Lower leg skin (tissue), 4 donors: ENCODE measurements around the gene NDUFAF4. TPM values are rescaled to one million over a fixed set of nuclear protein-coding genes. Genes with fewer than 3 reads are reported as not detected.
A peak's percentile ranks its signal among the peaks of the same experiment; 100 is the strongest.

Source experiments
- DNase-seq, 2 donors: peaks; one replicate each; pipeline ENCODE4 v3.0.0-alpha.2; 2019; ENCODE audit warnings: low spot score in 2 of 2
- H3K4me3 ChIP-seq: fragments of 200-600 bp; sonication (generic); 2 replicates; pipeline ENCODE4 v1.5.1; 2017; ENCODE audit warnings: mild to moderate bottlenecking, low read depth; ENCODE audit not compliant: poor library complexity, severe bottlenecking
- POLR2A ChIP-seq, 2 donors: fragments of 450-650 bp; IDR thresholded peaks; one replicate each; pipeline ENCODE4 v1.6.1; 2016 to 2017; ENCODE audit warnings: antibody characterized with exemption in 2 of 2, mild to moderate bottlenecking in 1 of 2, moderate library complexity in 1 of 2
- WGBS, 2 donors: methylation state at CpG; one replicate each; pipeline ENCODE4 v1.1.5; 2018; 5-methylcytosine and 5-hydroxymethylcytosine counted together
- intact Hi-C: fragments of 100-400 bp; cut with DNase I; formaldehyde crosslinking; loops from one replicate; pipeline ENCODE4 v1.15.0; 2023; ENCODE audit warnings: low total_unique reads
- total RNA-seq, 4 donors: library from RNA; depleted of rRNA; stranded (reverse); fragments of >200 nt; gene quantifications; one replicate each; pipeline ENCODE4 v1.1.0, GENCODE V29; 2016
- TF ChIP-seq, protein P1 (sequence below), 3 donors: fragments of 450-650 bp; IDR thresholded peaks; one replicate each; pipeline ENCODE4 v1.5.1; 2016; ENCODE audit warnings: antibody characterized with exemption in 3 of 3, mild to moderate bottlenecking in 3 of 3, moderate library complexity in 2 of 3

NDUFAF4 gene
- total RNA-seq, 4 donors from 2014 or later = 6.7 to 19.6 (median 16.4) TPM

DNA sequence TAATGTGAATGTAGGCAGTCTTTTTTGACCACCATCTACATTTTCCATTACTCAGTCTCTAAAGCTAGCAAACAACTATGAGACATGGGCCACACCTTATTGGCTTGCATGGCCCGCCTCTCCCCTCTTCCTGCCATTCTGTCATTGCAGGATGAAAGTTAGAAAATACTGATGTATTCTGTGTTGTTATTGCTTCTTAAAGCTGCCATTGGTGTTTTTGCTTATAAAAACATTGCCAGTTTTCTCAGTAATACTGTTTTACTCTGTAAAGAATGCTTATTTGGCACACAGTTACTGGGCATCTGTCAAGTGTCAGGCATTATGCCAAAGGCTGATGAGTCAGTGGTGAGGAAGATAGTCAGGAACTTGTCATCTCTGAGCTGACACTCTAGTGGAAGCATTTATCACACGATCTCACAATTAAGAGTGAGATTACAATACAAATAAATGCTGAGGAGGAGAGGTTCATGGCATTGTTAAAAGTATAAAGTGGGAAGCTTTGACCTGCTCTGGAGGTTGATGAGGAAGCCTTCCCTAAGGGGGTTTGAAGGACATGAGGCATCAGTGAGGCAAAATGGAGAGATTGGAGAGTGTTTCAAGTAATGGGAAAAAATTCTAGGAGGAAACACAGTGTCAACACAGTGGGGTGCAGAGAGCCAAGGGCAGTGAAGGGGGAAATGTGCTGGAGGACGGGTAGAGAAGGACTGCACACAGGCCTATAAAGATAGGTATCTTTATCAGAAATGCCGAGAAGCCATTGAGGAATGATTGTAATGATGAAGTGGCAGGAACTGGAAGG is 41.5 kb upstream of the NDUFAF4 start:
- peak in 1 of 2 donors; percentile 31 for DNase-seq
- WGBS, 2 donors = 41 to 48% methylated on average over 4 of the region's 4 CpGs
- TF ChIP-seq, protein P1, sequence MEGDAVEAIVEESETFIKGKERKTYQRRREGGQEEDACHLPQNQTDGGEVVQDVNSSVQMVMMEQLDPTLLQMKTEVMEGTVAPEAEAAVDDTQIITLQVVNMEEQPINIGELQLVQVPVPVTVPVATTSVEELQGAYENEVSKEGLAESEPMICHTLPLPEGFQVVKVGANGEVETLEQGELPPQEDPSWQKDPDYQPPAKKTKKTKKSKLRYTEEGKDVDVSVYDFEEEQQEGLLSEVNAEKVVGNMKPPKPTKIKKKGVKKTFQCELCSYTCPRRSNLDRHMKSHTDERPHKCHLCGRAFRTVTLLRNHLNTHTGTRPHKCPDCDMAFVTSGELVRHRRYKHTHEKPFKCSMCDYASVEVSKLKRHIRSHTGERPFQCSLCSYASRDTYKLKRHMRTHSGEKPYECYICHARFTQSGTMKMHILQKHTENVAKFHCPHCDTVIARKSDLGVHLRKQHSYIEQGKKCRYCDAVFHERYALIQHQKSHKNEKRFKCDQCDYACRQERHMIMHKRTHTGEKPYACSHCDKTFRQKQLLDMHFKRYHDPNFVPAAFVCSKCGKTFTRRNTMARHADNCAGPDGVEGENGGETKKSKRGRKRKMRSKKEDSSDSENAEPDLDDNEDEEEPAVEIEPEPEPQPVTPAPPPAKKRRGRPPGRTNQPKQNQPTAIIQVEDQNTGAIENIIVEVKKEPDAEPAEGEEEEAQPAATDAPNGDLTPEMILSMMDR (IDR thresholded peaks at IDR 0.05) = no peak
- no peak for TF ChIP-seq POLR2A (IDR thresholded peaks at IDR 0.05)
- intact Hi-C loops = no loop called here
- no peak overlapping the region for H3K4me3 ChIP-seq

DNA sequence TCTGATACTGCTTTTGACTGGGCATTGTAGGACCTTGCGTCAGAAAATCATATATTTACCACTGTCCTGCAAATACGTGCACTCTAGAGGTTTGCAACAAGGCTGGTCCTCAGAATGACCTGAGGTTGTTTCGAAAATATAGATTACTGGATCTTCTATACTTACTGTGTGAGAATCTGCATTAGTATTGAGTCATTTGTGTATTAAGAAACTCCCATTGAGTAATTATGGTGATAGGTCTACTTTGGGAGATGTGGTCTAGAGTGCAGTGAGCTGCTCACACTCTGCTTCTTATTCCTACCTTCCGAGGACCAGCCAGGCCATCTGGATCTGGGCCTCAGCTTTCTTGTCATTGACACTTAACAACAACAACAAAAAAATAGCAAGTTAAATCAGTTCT is 36.4 kb upstream of the NDUFAF4 start:
- intact Hi-C loops = no loop called here
- no peak for TF ChIP-seq POLR2A (IDR thresholded peaks at IDR 0.05)
- TF ChIP-seq, protein P1 (IDR thresholded peaks at IDR 0.05) = no peak
- WGBS, 2 donors = 91 to 94% methylated on average over 4 of the region's 4 CpGs
- no peak overlapping the region for H3K4me3 ChIP-seq
- no peak for DNase-seq

DNA sequence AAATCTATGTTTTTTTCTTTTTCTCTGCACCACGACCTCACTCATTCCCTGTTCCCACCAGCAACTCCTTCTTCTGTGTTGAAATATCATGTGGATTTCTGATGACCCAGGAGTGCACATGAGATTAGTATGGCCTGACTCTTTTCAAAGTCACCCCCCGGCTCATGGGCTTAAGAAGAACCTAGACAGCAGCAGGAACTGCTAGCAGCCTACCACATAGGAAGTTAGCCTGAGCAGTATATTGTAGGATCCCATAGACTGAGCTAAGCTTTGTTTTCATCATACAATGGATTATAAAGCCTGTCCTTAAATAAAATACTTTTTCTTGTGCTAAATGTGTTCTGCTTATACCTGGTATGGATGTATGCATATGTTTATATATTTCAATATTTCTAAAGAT is 33.5 kb upstream of the NDUFAF4 start:
- H3K4me3 ChIP-seq = no peak overlapping the region
- intact Hi-C loops = no loop called here
- 78 to 84% methylated on average over 2 of the region's 2 CpGs for WGBS, 2 donors
- no peak for DNase-seq
- TF ChIP-seq, protein P1 (IDR thresholded peaks at IDR 0.05) = no peak
- no peak for TF ChIP-seq POLR2A (IDR thresholded peaks at IDR 0.05)

DNA sequence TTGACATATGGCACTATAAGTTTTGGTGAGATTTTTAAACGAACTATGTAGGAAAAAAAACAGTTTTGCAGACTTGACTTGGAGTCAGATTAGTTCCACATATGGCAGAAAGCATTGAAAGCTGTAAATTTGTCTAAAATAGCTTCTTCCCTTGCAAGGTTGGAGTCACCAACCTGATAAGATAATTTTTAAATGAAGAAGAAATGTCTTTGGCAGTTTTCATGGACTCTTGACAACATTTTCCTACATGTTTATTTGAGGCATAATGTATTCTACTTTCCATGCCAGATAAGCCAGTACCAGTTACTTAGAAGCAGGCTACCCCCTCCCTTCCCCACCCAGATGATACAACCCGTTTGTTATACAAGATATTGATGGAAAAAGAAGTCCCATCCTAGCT is 32.0 kb upstream of the NDUFAF4 start:
- no peak for DNase-seq
- 52 to 53% methylated on average over 2 of the region's 2 CpGs for WGBS, 2 donors
- intact Hi-C loops = no loop called here
- no peak overlapping the region for H3K4me3 ChIP-seq
- TF ChIP-seq, protein P1 (IDR thresholded peaks at IDR 0.05) = no peak
- TF ChIP-seq POLR2A (IDR thresholded peaks at IDR 0.05) = no peak

DNA sequence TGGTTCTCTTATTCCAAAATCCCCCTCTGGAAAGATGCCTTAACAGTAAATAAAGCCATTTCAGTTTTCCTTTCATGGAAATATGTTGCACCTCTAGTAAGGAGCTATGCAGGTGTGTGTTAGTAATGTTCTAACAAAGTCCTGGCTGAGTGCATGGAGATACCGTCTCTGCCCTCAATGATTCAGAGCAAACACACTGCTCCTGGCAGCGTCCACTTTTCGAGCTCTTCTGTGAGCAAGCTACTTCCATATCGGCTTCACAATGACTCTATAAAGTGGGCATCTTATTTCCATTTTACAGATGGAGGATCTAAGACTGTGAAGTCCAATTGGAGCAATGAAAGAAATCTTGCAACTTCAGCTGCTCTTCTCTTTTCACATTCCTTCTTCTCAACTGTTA is 30.0 kb upstream of the NDUFAF4 start:
- H3K4me3 ChIP-seq = no peak overlapping the region
- 93% methylated on average over 4 of the region's 4 CpGs for WGBS, 2 donors
- intact Hi-C loops = no loop called here
- no peak for DNase-seq
- TF ChIP-seq, protein P1 (IDR thresholded peaks at IDR 0.05) = no peak
- TF ChIP-seq POLR2A (IDR thresholded peaks at IDR 0.05) = no peak

DNA sequence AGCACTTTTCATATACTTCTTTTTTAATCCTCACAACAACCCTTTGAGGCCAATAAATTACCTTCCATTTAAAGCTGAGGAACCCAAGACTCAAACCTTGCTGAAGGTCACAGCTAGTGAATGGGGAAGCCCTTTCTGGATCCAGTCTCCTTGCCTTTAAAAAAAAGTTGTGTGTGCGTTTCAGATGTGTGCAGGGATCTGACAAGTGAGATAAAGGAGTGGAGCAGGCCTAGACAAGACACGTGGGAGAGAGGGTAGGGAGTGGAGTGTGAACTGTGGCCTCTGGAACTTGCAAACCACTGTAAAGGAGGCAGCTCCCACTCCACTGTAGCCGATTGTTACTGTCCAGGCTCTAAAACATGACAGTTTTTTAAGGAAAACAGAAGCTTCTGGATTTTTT is 28.7 kb upstream of the NDUFAF4 start:
- TF ChIP-seq, protein P1 (IDR thresholded peaks at IDR 0.05) = no peak
- no peak for TF ChIP-seq POLR2A (IDR thresholded peaks at IDR 0.05)
- 49 to 52% methylated on average over 3 of the region's 3 CpGs for WGBS, 2 donors
- no peak for DNase-seq
- intact Hi-C loops = no loop called here
- no peak overlapping the region for H3K4me3 ChIP-seq
